GM19324 (cell line): ENCODE measurements around the gene BLACAT1.
"Not testable (repeated sequence)": the region's sequence is repeated elsewhere in the genome, so short reads cannot be mapped to it uniquely, and the experiment has no call there.

ENCODE experiments used
- ATAC-seq: cut with Tn5 transposase; IDR thresholded peaks from one replicate; pipeline ENCODE4 v1.9.1; 2021; ENCODE audit warnings: mild to moderate bottlenecking, moderate library complexity; ENCODE audit not compliant: unreplicated experiment, low FRiP score

Gene BLACAT1

DNA sequence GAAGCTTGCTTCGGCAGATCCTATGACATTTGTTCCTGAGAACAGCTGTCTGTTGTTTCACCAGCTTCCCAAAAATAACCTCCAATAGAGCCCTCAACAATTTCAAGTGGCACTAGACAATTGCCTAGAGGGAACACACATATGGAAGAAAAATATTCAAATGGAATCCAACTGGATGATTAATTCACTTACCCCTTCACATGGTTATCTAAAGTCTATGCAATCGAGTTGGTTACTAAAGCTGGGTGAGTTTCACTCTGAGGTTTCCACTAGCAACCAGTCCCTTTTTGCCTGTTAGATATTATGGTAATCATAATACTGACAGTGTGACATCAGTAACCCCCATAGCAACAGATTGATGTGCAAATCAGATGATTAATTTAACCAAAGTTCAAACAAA, 34.0 kb downstream of the BLACAT1 start, which contains the start of gene LEMD1:
TSS of gene LEMD1 (minus strand) at position 259 of the 400 bp plus-strand sequence. CDS start 1,520 bp downstream, outside the sequence.
- no peak for ATAC-seq

DNA sequence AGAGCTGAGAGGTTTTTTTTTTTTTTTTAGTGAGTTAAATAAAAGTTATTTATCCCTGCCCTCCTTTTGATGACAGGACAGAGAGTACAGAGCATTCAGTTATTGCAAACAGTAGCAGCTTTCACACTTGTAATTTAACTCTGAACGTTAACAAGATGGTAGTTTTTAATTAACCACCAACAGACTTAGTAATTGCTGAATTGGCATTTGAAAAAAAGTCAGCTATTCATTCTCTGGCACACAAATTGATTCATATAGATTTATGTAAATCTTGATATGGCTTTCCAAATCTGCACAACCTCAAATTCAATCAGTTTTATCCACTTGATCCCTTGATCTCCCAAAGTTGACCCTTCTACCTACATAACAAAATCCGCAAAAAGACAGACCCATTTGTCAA, 34.9 kb downstream of the BLACAT1 start:
- no peak for ATAC-seq

DNA sequence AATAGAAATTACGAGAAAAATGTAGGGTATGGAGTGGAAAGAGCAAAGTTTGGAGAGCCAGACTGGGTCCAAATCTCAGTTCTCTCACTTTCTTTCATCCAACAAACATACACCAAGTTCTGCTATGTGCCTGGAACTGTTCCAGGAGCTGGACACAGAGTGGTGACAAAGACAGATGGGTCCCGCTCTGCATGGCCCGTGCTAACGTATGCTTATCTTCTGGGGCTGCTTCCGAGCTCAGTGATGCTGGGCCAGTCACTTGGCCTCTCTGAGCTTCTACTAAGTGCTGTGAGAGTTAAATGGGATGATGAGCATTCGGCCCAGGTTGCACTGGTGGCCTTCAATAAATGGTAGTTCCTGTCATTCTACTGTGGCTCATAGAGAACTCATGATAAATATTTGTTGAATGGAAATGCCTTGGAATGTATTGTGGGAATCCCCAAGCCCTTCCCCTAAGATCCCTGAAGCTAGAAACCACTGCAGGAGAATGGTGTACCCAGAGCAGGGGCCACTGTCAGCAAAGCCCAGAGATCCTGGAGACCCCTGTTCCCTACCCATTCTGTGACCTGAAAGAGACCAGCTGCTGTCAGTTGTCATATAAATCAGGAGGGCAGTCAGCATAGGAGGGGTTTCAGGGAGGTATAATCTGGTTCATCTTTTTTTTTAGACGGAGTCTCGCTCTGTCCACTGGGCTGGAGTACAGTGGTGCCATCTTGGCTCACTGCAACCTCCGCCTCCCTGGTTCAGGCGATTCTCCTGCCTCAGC, 37.8 kb downstream of the BLACAT1 start:
- no peak for ATAC-seq

- ATAC-seq: no peak
Observed at GRCh38 chr1:205416322-205416721, 39.5 kb downstream of the BLACAT1 start.

GRCh38 chr1:205410581-205411298, 45.1 kb downstream of the BLACAT1 start:
- ATAC-seq: no peak

DNA sequence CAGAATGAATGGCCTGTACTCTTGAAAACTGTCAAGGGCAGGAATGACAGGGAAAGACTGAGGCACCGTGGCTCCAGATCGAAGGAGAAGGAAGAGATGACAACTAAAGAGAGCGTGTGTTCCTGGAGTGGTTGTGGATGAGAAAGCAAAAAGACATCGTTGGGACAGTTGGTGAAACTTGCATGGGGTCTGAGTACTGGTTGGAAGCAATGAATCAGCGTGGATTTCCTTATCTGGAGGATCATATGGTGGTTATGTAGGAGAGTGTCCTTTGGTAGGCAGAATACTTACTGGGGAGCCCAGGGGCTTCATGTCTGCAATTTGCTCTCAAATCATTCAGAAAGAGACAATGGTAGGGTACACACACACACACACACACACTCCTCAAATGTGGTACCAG, 47.9 kb downstream of the BLACAT1 start:
- no peak for ATAC-seq

DNA sequence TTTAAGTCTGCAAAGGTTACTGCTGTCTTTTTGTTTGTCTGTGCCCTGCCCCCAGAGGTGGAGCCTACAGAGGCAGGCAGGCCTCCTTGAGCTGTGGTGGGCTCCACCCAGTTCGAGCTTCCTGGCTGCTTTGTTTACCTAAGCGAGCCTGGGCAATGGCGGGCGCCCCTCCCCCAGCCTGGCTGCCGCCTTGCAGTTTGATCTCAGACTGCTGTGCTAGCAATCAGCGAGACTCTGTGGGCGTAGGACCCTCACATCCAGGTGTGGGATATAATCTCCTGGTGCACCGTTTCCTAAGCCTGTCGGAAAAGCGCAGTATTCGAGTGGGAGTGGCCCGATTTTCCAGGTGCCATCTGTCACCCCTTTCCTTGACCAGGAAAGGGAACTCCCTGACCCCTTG, 49.6 kb downstream of the BLACAT1 start:
- not testable (repeated sequence) for ATAC-seq
